H1 (cell line): ENCODE measurements around the gene MPHOSPH9. TPM values are rescaled to one million over a fixed set of nuclear protein-coding genes. Genes with fewer than 3 reads are reported as not detected.

Experiments used
- CTCF ChIA-PET: fragments of 300-600 bp; sonication (Branson Sonifier 250); formaldehyde crosslinking; loops from one replicate; lab custom pipeline; 2021; ENCODE audit not compliant: partially characterized antibody; lab: Charles Lee
- POLR2A ChIA-PET: fragments of 300-600 bp; sonication (Branson Sonifier 250); formaldehyde crosslinking; loops from one replicate; lab custom pipeline; 2021; ENCODE audit warnings: inconsistent platforms; ENCODE audit not compliant: partially characterized antibody; lab: Charles Lee
- DNase-seq, 2 experiments: peaks; one replicate each; pipeline versions ENCODE4 v3.0.0 to v3.0.0-alpha.2; 2010 to 2022; ENCODE audit warnings: low spot score in 2 of 2, low read depth in 1 of 2, mixed read lengths in 1 of 2
- FAIRE-seq: peaks from 2 replicates; lab custom pipeline; 2011; peaks lifted over from hg19 to GRCh38; lab: Jason Lieb, UNC
- H2AFZ ChIP-seq: 2 replicates; pipeline ENCODE4 v1.8.1; 2012; ENCODE audit warnings: low read length, inconsistent platforms
- H2AK5ac ChIP-seq: 2 replicates; pipeline ENCODE4 v1.6.1; 2013; ENCODE audit warnings: low read depth, low read length
- H2BK120ac ChIP-seq: replicated peaks from 2 replicates; pipeline ENCODE3; 2013; ENCODE audit warnings: low read depth, low read length, inconsistent platforms
- H2BK12ac ChIP-seq: 2 replicates; pipeline ENCODE4 v1.6.1; 2013; ENCODE audit warnings: low read depth, low read length
- H2BK15ac ChIP-seq: 2 replicates; pipeline ENCODE4 v1.6.1; 2013; ENCODE audit warnings: low read length
- H2BK20ac ChIP-seq: 2 replicates; pipeline ENCODE4 v1.6.1; 2013; ENCODE audit warnings: low read length
- H2BK5ac ChIP-seq: 2 replicates; pipeline ENCODE4 v1.6.1; 2013; ENCODE audit warnings: low read depth, low read length
- H3K14ac ChIP-seq: 2 replicates; pipeline ENCODE4 v1.6.1; 2013; ENCODE audit warnings: inconsistent platforms; ENCODE audit not compliant: insufficient read length
- H3K18ac ChIP-seq: 2 replicates; pipeline ENCODE4 v1.6.1; 2013; ENCODE audit warnings: low read length; ENCODE audit errors: extremely low read depth
- H3K23ac ChIP-seq: 2 replicates; pipeline ENCODE4 v1.6.1; 2013; ENCODE audit warnings: inconsistent platforms; ENCODE audit not compliant: insufficient read length
- H3K23me2 ChIP-seq: 2 replicates; pipeline ENCODE4 v1.6.1; 2013; ENCODE audit warnings: low read depth, low read length
- H3K27ac ChIP-seq: 2 replicates; pipeline ENCODE4 v1.6.1; 2011; ENCODE audit warnings: low read depth, low read length, inconsistent platforms
- H3K27me3 ChIP-seq, 4 experiments: replicated peaks in 1 of 4; 1 replicate in 1 of 4; 2 replicates in 3 of 4; pipeline versions ENCODE4 v1.6.1 to v1.8.1; 2011 to 2013; ENCODE audit warnings: low read length in 3 of 4, mild to moderate bottlenecking in 3 of 4, inconsistent platforms in 2 of 4, mixed read lengths in 2 of 4, moderate library complexity in 1 of 4; ENCODE audit not compliant: control insufficient read depth in 3 of 4, insufficient read depth in 3 of 4; ENCODE audit errors: extremely low read depth in 1 of 4
- H3K36me3 ChIP-seq, 4 experiments: 2 replicates each; pipeline versions ENCODE4 v1.6.1 to v1.8.1; 2011 to 2013; ENCODE audit warnings: mild to moderate bottlenecking in 4 of 4, low read length in 3 of 4, moderate library complexity in 2 of 4, control low read depth in 1 of 4, inconsistent platforms in 1 of 4; ENCODE audit not compliant: insufficient read depth in 4 of 4, control insufficient read depth in 2 of 4
- H3K4ac ChIP-seq: replicated peaks from 2 replicates; pipeline ENCODE3; 2013; ENCODE audit warnings: low read length, low read depth, mixed read lengths, inconsistent platforms; ENCODE audit not compliant: insufficient read length
- H3K4me1 ChIP-seq, 4 experiments: replicated peaks in 1 of 4; 1 replicate in 1 of 4; 2 replicates in 3 of 4; pipeline versions ENCODE4 v1.6.1 to v1.8.1; 2011 to 2013; ENCODE audit warnings: low read length in 3 of 4, inconsistent platforms in 2 of 4, mixed read lengths in 1 of 4; ENCODE audit not compliant: insufficient read depth in 4 of 4, control insufficient read depth in 3 of 4
- H3K4me2 ChIP-seq, 2 experiments: 2 replicates each; pipeline versions ENCODE4 v1.6.1 to v1.8.1; 2011 to 2013; ENCODE audit warnings: low read depth in 2 of 2, low read length in 2 of 2, control low read depth in 1 of 2, inconsistent platforms in 1 of 2, mild to moderate bottlenecking in 1 of 2; ENCODE audit not compliant: insufficient read depth in 1 of 2
- H3K4me3 ChIP-seq, 4 experiments: fragments of 200-600, 300-600 bp in 1 of 4; sonication (generic), shearing (Covaris generic), sonication (Bioruptor Twin) in 1 of 4; 2 replicates each; pipeline versions ENCODE4 v1.5.1 to v1.8.1; 2011 to 2016; ENCODE audit warnings: low read length in 4 of 4, low read depth in 3 of 4, control low read depth in 2 of 4, inconsistent platforms in 2 of 4, mild to moderate bottlenecking in 2 of 4, mixed read lengths in 1 of 4, moderate library complexity in 1 of 4; ENCODE audit not compliant: insufficient read depth in 2 of 4; ENCODE audit errors: extremely low read depth in 1 of 4
- H3K56ac ChIP-seq: replicated peaks from 2 replicates; pipeline ENCODE3; 2013; ENCODE audit warnings: low read depth, mild to moderate bottlenecking, mixed read lengths, low read length, inconsistent platforms; ENCODE audit not compliant: insufficient read length
- H3K79me1 ChIP-seq: 2 replicates; pipeline ENCODE4 v1.6.1; 2013; ENCODE audit warnings: low read depth, low read length, control low read depth
- H3K79me2 ChIP-seq, 2 experiments: 2 replicates each; pipeline versions ENCODE4 v1.6.1 to v1.8.1; 2012 to 2013; ENCODE audit warnings: low read length in 2 of 2, mild to moderate bottlenecking in 2 of 2, inconsistent platforms in 1 of 2; ENCODE audit not compliant: insufficient read depth in 2 of 2, control insufficient read depth in 1 of 2
- H3K9ac ChIP-seq, 4 experiments: replicated peaks in 1 of 4; 1 replicate in 1 of 4; 2 replicates in 3 of 4; pipeline versions ENCODE4 v1.6.1 to v1.8.1; 2011 to 2013; ENCODE audit warnings: low read depth in 3 of 4, low read length in 3 of 4, control low read depth in 2 of 4, mild to moderate bottlenecking in 2 of 4, moderate library complexity in 2 of 4, inconsistent platforms in 1 of 4; ENCODE audit errors: extremely low read depth in 1 of 4
- H3K9me3 ChIP-seq, 2 experiments: 2 replicates each; pipeline versions ENCODE4 v1.6.1 to v1.8.1; 2012 to 2013; ENCODE audit warnings: mild to moderate bottlenecking in 2 of 2, moderate library complexity in 2 of 2, control low read depth in 1 of 2, inconsistent platforms in 1 of 2, low read depth in 1 of 2, low read length in 1 of 2, mixed read lengths in 1 of 2; ENCODE audit not compliant: insufficient read depth in 2 of 2
- H4K20me1 ChIP-seq, 2 experiments: replicated peaks in 1 of 2; 2 replicates each; pipeline versions ENCODE3 to v1.8.1; 2011 to 2013; ENCODE audit warnings: inconsistent platforms in 2 of 2, low read length in 2 of 2, mild to moderate bottlenecking in 1 of 2; ENCODE audit not compliant: insufficient read depth in 2 of 2, control insufficient read depth in 1 of 2
- H4K5ac ChIP-seq: 2 replicates; pipeline ENCODE4 v1.6.1; 2013; ENCODE audit warnings: low read length, low read depth, mixed read lengths, inconsistent platforms; ENCODE audit not compliant: insufficient read length
- H4K8ac ChIP-seq: 2 replicates; pipeline ENCODE4 v1.8.0; 2013; ENCODE audit warnings: mild to moderate bottlenecking, moderate library complexity, low read length, inconsistent platforms; ENCODE audit not compliant: insufficient read depth; ENCODE audit errors: extremely low read depth
- H4K91ac ChIP-seq: replicated peaks from 2 replicates; pipeline ENCODE3; 2013; ENCODE audit warnings: low read length, mixed read lengths, inconsistent platforms; ENCODE audit not compliant: insufficient read length
- BRCA1 ChIP-seq: IDR thresholded peaks from 2 replicates; pipeline ENCODE4 v1.6.1; 2012; ENCODE audit warnings: low read depth, low read length, improper control_type of control experiment
- NRF1 ChIP-seq: IDR thresholded peaks from 2 replicates; pipeline ENCODE4 v1.6.1; 2011; ENCODE audit warnings: mild to moderate bottlenecking, low read depth, low read length, improper control_type of control experiment
- RAD21 ChIP-seq, 2 experiments: IDR thresholded peaks in 1 of 2; conservative IDR thresholded peaks in 1 of 2; 2 replicates each; pipeline ENCODE4 v1.6.1; 2011; ENCODE audit warnings: low read depth in 2 of 2, low read length in 2 of 2, improper control_type of control experiment in 1 of 2, inconsistent platforms in 1 of 2, mild to moderate bottlenecking in 1 of 2, moderate library complexity in 1 of 2
- WGBS, 2 experiments: shearing (Covaris generic) in 1 of 2; methylation state at CpG; one replicate each; pipeline versions ENCODE4 v1.1.6 to v1.1.7; 2013 to 2015; ENCODE audit warnings: low lambda C conversion rate in 2 of 2, mixed read lengths in 2 of 2, inconsistent platforms in 1 of 2, low coverage in 1 of 2, missing lambda C conversion rate in 1 of 2; ENCODE audit not compliant: insufficient replicate concordance in 2 of 2, insufficient coverage in 1 of 2, insufficient read length in 1 of 2; ENCODE audit errors: extremely low coverage in 1 of 2, missing lambda C conversion rate in 1 of 2; 5-methylcytosine and 5-hydroxymethylcytosine counted together
- polyA plus RNA-seq, 7 experiments: library from polyadenylated mRNA; depleted of rRNA in 3 of 7; stranded (reverse) in 5 of 7; unstranded in 2 of 7; fragments of >200 nt in 5 of 7; fragments of 200-250 nt in 2 of 7; gene quantifications; 1 replicate in 5 of 7; 2 replicates in 1 of 7; 4 replicates in 1 of 7; pipeline versions ENCODE4 v1.2.1 to v1.2.3, GENCODE V29; 2011 to 2013; ENCODE audit warnings: missing spikeins in 2 of 7, mixed read lengths in 2 of 7
- total RNA-seq: library from RNA; stranded (reverse); fragmentation: NEBNext Ultra II Directional; extraction: Animal tissue kit (Norgen Biotek cat#: 25700); gene quantifications from 2 replicates; pipeline ENCODE4 v1.2.1, GENCODE V29; 2021
- TF ChIP-seq, protein P1 (sequence below): IDR thresholded peaks from 2 replicates; pipeline ENCODE4 v1.6.1; 2012; ENCODE audit warnings: inconsistent platforms
- TF ChIP-seq, protein P2 (sequence below), 3 experiments: IDR thresholded peaks; 1 replicate in 2 of 3; 2 replicates in 1 of 3; pipeline versions ENCODE4 v1.5.1 to v1.6.1; 2011; ENCODE audit warnings: low read length in 3 of 3, mild to moderate bottlenecking in 3 of 3, inconsistent platforms in 2 of 3, low read depth in 1 of 3, moderate library complexity in 1 of 3; ENCODE audit not compliant: insufficient read depth in 1 of 3; ENCODE audit errors: control extremely low read depth in 1 of 3
- TF ChIP-seq, protein P3 (sequence below): IDR thresholded peaks from 2 replicates; pipeline ENCODE4 v1.6.1; 2012; ENCODE audit warnings: inconsistent platforms

The MPHOSPH9 gene
- total and polyA plus RNA-seq, 2 of the 8 experiments (the other 6 are each of a cell fraction or from before 2014, with no cell fraction given): 8.8 to 48.8 TPM

DNA sequence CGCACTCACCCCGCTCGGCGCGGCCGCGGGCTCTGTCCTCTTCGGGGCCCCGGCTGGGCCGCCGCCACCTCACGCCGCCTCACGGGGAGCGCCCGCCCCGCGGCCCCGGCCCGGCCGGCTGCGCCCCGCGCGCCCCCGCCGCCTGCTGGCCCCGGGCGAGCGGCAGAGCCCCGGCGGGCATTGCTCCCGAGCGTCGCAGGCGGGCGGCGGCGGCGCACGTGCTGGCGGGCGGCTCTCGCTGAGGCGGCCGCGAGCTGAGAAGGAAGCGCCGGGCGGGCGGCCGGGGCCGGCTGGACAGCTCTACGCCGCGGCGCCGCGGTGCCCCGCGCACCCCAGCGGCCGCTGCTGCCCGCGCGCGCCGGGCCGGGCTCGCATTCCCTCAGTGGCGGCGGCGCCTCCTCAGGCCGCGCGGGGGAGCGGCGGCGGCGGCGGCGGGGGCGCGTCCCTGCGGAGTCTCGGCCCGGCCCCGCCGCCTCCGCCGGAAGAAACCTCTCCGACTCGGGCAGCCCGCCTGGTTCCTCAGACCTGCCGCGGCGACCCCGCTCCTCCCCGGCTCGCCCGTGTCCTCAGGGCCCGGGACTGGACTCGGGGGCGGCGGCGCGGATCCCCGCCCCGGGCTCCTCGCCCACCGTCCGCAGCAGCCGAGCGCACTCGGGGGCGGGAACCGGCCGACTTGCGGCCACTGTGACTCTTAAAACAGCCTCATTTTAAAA is 82.0 kb downstream of the MPHOSPH9 start, which contains the start of gene PITPNM2:
Gene PITPNM2, minus strand, starts transcription at position 347 of the 713 bp plus-strand sequence. CDS start 116,500 bp downstream, outside the sequence.
- 1% methylated on average over 40 of the region's 119 CpGs; no CpG with 5 or more reads in 1 of the 2 experiments for WGBS, 2 experiments
- Histone ChIP-seq H3K27me3 (peaks cover 14 to 39% (median 32%) of the 10 kb centered on the region in 4 experiments; a peak in 6 of 7 replicates), H2AFZ (peak within 1 kb of the TSS; percentile 68; the same call in 1 of the 2 replicates), H3K4me1 (peaks cover 6 to 26% (median 9%) of the 10 kb centered on the region in 4 experiments), H3K4me2 (peak within 1 kb of the TSS; percentile 69 to 96), H4K91ac (peak within 1 kb of the TSS; percentile 81), H3K23ac (no peak within 1 kb of the TSS), H3K4ac (no peak within 1 kb of the TSS), H3K79me1 (no peaks in the 10 kb centered on the region), H2BK20ac (no peak within 1 kb of the TSS), H3K9ac (peak within 1 kb of the TSS in 3 of 4 experiments; percentile 25 to 73 (median 40); a peak in 3 of 7 replicates), H3K4me3 (peak within 1 kb of the TSS; percentile 51 to 86 (median 74)), H3K79me2 (no peaks in the 10 kb centered on the region), H3K23me2 (peaks cover 10% of the 10 kb centered on the region; the same call in 1 of the 2 replicates), H4K20me1 (no peaks in the 10 kb centered on the region), H3K36me3 (no peaks in the 10 kb centered on the region), H4K8ac (peak within 1 kb of the TSS; percentile 23), H3K14ac (no peak within 1 kb of the TSS), H4K5ac (no peak within 1 kb of the TSS), H2BK15ac (no peak within 1 kb of the TSS), H2AK5ac (no peak within 1 kb of the TSS; the same call in 1 of the 2 replicates), H3K56ac (no peak within 1 kb of the TSS), H2BK120ac (no peak within 1 kb of the TSS), H2BK12ac (peak within 1 kb of the TSS; percentile 69; the same call in 1 of the 2 replicates), H2BK5ac (no peak within 1 kb of the TSS), H3K18ac (peak within 1 kb of the TSS; percentile 76; the same call in 1 of the 2 replicates), H3K27ac (no peak within 1 kb of the TSS), H3K9me3 (no peaks in the 10 kb centered on the region)
- ChIA-PET CTCF (interaction anchor here (0.5 to 3.2 kb wide), 5 partner anchors 8 to 107 kb away, joined by 3 to 16 read pairs (median 3); no protein-coding TSS in a partner anchor), POLR2A (interaction anchor here (1.0 to 2.1 kb wide), 6 partner anchors 11 to 171 kb away, joined by 3 to 11 read pairs (median 4); partner anchors contain the start of genes ARL6IP4, MPHOSPH9 and MTRFR)
- TF ChIP-seq, protein P1, sequence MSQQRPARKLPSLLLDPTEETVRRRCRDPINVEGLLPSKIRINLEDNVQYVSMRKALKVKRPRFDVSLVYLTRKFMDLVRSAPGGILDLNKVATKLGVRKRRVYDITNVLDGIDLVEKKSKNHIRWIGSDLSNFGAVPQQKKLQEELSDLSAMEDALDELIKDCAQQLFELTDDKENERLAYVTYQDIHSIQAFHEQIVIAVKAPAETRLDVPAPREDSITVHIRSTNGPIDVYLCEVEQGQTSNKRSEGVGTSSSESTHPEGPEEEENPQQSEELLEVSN: peak; percentile 81
- TF ChIP-seq RAD21 (IDR thresholded peaks at IDR 0.05 in 1 of 2, conservative IDR thresholded peaks at IDR 0.05 in 1 of 2; ENCODE audit: low read depth in 2 of 2, low read length in 2 of 2) (0 out of 4 replicates have a peak, but pooled peaks of 1 of the 2 experiments have one; percentile 11), BRCA1 (no peak), NRF1 (no peak)
- TF ChIP-seq, protein P2, sequence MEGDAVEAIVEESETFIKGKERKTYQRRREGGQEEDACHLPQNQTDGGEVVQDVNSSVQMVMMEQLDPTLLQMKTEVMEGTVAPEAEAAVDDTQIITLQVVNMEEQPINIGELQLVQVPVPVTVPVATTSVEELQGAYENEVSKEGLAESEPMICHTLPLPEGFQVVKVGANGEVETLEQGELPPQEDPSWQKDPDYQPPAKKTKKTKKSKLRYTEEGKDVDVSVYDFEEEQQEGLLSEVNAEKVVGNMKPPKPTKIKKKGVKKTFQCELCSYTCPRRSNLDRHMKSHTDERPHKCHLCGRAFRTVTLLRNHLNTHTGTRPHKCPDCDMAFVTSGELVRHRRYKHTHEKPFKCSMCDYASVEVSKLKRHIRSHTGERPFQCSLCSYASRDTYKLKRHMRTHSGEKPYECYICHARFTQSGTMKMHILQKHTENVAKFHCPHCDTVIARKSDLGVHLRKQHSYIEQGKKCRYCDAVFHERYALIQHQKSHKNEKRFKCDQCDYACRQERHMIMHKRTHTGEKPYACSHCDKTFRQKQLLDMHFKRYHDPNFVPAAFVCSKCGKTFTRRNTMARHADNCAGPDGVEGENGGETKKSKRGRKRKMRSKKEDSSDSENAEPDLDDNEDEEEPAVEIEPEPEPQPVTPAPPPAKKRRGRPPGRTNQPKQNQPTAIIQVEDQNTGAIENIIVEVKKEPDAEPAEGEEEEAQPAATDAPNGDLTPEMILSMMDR (IDR thresholded peaks at IDR 0.05; ENCODE audit: control extremely low read depth in 1 of 3, insufficient read depth in 1 of 3, low read depth in 1 of 3, low read length in 3 of 3): peak in 2 of 3 experiments; percentile 26 to 31; a peak in 2 of 4 replicates
- TF ChIP-seq, protein P3, sequence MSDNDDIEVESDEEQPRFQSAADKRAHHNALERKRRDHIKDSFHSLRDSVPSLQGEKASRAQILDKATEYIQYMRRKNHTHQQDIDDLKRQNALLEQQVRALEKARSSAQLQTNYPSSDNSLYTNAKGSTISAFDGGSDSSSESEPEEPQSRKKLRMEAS: peak; percentile 88
- FAIRE-seq (no peak), DNase-seq (no peak)
